NCI-H748 (cell line): ENCODE data around the gene DNAJB9.

Experiments
- DNase-seq: peaks from one replicate; lab custom pipeline; 2025; ENCODE audit not compliant: unreplicated experiment; lab: John Stamatoyannopoulos, UW

The DNAJB9 gene

DNA sequence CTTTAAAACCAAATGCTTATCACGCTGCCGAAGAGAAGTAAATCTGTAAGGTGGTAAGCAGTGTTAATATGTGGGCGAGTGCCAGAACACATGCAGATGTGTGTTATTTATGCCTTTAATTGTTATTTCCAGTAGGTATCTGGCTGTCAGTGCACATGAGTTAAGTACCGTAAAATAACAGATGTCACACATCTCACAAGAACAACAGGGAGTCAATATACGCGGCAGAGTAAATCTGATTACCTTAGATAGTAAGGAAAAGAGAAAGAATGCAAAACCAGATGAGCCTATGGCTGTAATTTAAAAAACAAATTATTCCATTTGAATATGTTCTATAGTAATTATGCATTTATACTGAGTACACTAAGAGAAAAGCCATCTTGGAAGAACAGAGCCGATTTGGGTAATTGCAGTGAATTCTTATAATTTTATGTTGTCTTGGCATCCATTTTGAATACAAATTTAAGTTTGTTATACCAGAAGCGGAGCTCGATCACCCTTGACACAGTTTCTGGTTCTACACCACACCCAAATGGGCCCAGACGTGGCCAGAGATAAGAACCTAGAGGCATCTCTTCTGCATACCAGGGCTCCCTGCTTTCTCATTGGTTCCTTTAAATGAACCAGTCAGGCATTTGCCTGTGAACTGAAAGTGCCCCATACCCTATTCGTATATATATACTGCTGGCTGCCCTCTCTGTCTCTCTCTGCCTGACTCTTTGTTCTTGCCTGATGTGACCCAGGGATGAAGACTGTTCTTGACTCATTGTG is 34.8 kb downstream of the DNAJB9 start:
- DNase-seq = peak; percentile 21

DNA sequence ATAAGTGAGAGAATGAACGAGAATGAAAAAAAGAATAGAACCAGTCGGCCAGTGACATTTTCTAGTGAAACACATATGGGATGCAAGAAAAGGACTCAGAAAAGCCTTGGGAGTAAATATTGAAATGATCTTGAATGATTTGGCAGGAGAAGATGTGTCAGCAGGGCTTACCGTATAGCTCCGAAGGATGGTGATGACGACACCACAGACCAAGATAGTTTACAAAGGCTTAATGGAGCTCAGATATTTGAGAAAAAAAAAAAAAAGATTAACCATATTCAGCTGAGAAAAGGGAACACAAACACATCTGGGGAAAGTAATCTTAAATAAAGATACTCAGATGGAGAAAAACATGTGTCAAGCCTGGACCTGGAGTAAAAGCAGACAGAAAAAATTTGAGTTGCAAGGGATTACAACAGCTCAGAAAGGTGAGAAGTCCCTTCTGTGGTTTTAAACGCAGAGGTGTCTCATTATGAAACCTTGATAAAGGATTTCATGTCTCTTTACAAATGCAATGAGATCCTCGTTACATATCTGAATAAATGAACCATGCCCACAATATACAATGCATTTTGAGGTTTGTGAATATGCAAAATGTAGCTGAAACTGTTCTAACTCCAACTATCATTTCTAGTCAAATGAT is 36.0 kb downstream of the DNAJB9 start:
- DNase-seq = no peak

DNA sequence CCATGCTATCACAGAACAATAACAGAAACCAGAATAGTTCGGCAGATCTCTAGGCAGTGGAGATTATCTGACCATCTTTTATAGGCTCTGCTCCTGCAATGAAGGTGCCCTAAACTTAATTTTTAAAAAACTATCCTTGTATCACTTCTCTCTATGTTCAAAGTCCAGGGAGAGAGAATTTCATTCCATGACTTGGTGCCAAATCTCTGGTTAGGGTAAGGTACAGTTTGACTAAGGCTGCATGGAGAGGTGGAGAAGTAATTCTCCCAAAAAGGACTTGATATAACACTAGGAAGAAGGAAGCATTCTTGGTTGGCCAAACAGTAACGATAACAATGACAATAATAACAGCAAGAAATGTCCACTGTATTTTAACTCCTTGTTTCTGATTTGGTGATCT is 40.0 kb downstream of the DNAJB9 start:
- DNase-seq = no peak

DNA sequence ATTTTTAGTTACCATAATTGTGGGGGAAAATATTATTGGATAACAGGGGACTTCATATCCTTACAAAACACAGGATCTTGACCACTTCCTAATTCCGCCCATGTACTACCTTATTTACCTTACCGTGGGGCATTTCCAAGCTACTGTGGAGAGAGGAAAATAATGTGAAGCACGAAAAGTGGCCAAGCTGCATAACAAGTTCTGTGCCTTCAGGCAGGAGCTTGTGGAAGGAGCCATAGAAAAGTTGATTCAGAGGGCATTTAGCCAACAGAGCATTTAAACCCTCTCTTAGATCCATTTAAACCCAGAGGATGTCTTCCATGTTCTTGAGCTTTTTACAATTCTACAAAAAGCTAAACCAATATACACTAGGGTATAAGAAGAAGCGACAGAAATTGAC is 41.6 kb downstream of the DNAJB9 start:
- no peak for DNase-seq

DNA sequence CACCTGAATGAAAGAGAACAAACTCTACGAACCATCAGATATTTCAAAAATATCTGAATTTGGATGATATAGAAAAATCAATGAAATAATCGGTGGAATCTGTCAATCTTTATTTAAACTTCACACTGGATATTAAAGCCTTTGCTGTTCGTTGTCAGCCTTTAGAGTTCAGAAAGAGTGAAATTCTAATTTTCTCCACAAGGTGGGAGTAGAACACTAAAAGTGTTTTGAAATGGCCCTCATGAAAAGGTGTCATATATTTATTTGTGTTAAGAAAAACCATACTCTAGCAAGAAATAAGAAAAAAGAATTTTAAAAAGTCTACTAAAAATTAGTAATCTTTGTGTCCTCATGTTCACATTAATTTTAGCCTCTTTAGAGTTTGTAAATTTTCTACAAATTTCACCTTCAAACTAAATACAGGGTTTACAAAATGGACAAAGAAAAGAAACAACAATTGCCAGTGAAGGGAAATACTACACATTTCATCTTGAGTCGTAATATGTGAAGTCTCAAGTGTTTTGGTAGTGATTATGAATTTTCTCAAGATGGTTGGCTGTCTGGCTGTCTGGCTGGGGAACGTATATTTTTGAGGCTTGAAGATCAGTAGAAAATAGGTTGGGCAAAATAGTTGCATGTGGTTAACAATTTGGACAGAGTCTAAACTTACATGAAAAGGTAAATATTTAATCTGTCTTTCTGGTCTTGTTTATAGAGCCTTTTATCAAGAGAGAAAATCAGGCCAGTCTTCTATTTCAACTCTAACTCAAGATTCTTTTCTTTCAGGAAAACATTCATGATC is 43.7 kb downstream of the DNAJB9 start:
- peak; percentile 57 for DNase-seq

DNA sequence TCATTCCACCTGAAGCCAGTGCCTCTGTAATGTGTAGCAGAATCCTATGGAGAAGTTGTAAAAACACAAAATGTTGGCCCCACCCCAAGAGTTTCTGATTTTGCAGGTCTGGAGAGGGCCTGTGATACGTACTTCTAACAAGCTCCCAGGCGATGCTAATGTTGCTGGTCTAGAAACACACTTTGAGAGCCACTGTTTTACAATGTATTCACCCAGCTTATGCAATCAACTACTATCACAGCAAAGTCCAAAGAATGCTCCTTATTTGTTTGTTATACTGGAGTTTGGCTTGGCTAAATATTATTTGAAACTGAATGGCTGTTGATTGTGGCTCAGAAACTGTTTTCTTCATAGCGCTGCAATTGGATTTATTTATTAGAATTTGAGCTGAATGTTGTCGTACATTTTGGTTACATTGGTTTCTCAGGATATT is 44.3 kb downstream of the DNAJB9 start:
- DNase-seq = no peak

DNA sequence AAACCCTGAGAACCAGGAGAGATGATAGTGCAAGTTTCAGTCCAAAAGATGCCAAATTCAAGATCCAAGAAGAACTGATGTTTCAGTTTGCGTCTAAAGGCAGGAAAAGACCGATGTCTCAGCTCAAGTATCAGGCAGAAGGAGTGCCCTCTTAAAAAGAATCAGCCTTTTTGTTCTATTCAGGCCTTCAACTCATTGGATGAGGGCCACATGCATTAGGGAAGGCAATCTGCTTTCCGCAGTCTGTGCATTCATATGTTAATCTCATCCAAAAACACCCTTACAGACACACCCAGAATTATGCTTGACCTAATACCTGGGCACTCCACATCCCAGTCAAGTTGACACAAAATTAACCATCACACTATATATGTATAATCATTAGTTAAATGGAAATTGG is 45.2 kb downstream of the DNAJB9 start:
- no peak for DNase-seq

DNA sequence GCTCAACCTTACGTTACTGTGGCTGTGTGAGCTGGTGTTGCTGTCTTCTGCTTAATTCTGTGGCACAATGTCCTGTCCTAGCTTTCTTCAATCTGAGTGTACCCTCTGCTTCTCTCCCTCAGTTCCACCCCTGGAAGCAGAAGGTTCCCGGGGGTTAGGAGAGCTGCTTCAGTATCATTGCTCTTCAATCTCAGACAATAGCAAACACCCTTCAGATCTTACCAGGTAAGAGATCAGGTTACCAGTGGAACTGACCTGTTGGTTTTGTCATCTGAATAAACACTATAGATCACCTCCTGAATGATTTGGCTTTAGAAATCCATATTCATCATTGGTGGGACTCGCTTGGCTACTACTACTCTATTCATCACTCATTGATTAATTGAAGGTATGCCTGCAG is 48.4 kb downstream of the DNAJB9 start:
- peak; percentile 86 for DNase-seq

DNA sequence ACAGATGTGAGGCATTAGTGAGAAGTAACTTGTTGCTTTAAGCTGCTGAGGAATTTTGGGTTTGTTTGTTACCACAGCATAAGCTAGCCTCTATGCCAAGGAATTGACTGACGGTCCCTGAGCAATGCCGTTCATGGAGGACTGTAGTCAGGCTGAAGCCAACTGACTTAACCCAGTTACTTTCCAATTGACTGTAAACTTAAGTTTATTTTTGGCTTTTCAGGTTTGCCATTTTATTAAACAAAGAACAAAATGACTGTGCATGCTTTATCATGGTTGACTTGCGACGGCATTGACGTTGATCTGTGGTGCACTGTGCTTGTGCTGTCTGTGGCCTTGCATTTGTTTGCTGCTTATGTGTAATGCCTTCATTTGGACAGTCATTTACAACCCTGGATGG is 53.5 kb downstream of the DNAJB9 start:
- DNase-seq = no peak
